IMR-90 (cell line): ENCODE measurements around the gene BRF1. TPM values are rescaled to one million over a fixed set of nuclear protein-coding genes. Genes with fewer than 3 reads are reported as not detected.
A peak's percentile ranks its signal among the peaks of the same experiment; 100 is the strongest.

ENCODE experiments used
- ATAC-seq: fragments of 200-7000 bp; cut with Tn5 transposase; 2 replicates; pipeline ENCODE4 v1.9.1; 2020; ENCODE audit warnings: low read depth, mild to moderate bottlenecking, moderate library complexity
- BruUV-seq: library from RNA; stranded (reverse); fragments of 400-500 nt; replicated peaks from 2 replicates; lab custom pipeline; 2021; lab: Mats Ljungman, UMichigan
- CTCF ChIA-PET: fragments of 300-600 bp; formaldehyde crosslinking; extraction: SDS; loops from one replicate; lab custom pipeline; 2021; ENCODE audit warnings: antibody characterized with exemption; lab: Yijun Ruan, JAX
- POLR2A ChIA-PET: fragments of 300-600 bp; sonication (Branson Sonifier 250); formaldehyde crosslinking; loops from one replicate; lab custom pipeline; 2022; ENCODE audit warnings: antibody characterized with exemption; ENCODE audit not compliant: unreplicated experiment; lab: Charles Lee
- DNase-seq: peaks from one replicate; pipeline ENCODE4 v3.0.0; 2013
- H2AFZ ChIP-seq: replicated peaks from 2 replicates; pipeline ENCODE3; 2013; ENCODE audit warnings: low read length, mild to moderate bottlenecking; ENCODE audit not compliant: poor library complexity
- H2AK5ac ChIP-seq: 2 replicates; pipeline ENCODE4 v1.6.1; 2013; ENCODE audit warnings: low read depth, low read length, inconsistent platforms
- H2AK9ac ChIP-seq: replicated peaks from 2 replicates; pipeline ENCODE3; 2013; ENCODE audit warnings: mild to moderate bottlenecking, low read depth, low read length, moderate library complexity; ENCODE audit not compliant: poor library complexity
- H2BK120ac ChIP-seq: 2 replicates; pipeline ENCODE4 v1.6.1; 2013; ENCODE audit warnings: low read depth, low read length, inconsistent platforms
- H2BK15ac ChIP-seq: 3 replicates; pipeline ENCODE4 v1.6.1; 2013; ENCODE audit warnings: low read depth, low read length, inconsistent platforms
- H2BK20ac ChIP-seq: 2 replicates; pipeline ENCODE4 v1.6.1; 2013; ENCODE audit warnings: low read depth, mild to moderate bottlenecking, inconsistent platforms, low read length, moderate library complexity
- H2BK5ac ChIP-seq: 2 replicates; pipeline ENCODE4 v1.6.1; 2013; ENCODE audit warnings: mild to moderate bottlenecking, low read depth, low read length, inconsistent platforms; ENCODE audit not compliant: poor library complexity, severe bottlenecking
- H3K14ac ChIP-seq: replicated peaks from 2 replicates; pipeline ENCODE4 v1.6.1; 2013; ENCODE audit warnings: low read depth, low read length, inconsistent platforms
- H3K18ac ChIP-seq: 2 replicates; pipeline ENCODE4 v1.6.1; 2013; ENCODE audit warnings: low read depth, low read length, control low read depth
- H3K23ac ChIP-seq: 2 replicates; pipeline ENCODE4 v1.6.1; 2013; ENCODE audit warnings: low read depth, low read length, inconsistent platforms
- H3K27ac ChIP-seq: 2 replicates; pipeline ENCODE4 v1.5.1; 2013; ENCODE audit warnings: mild to moderate bottlenecking, control low read depth, low read length; ENCODE audit not compliant: insufficient read depth
- H3K27me3 ChIP-seq: 2 replicates; pipeline ENCODE4 v1.6.1; 2013; ENCODE audit warnings: low read length; ENCODE audit not compliant: control insufficient read depth, insufficient read depth
- H3K36me3 ChIP-seq: 2 replicates; pipeline ENCODE4 v1.6.1; 2013; ENCODE audit warnings: low read length, mixed read lengths; ENCODE audit not compliant: control insufficient read depth, insufficient read depth
- H3K4ac ChIP-seq: 2 replicates; pipeline ENCODE4 v1.6.1; 2013; ENCODE audit warnings: low read depth, low read length, inconsistent platforms
- H3K4me1 ChIP-seq: 2 replicates; pipeline ENCODE4 v1.6.1; 2013; ENCODE audit warnings: low read length, mixed read lengths; ENCODE audit not compliant: control insufficient read depth, insufficient read depth
- H3K4me2 ChIP-seq: 2 replicates; pipeline ENCODE4 v1.6.1; 2013; ENCODE audit warnings: low read depth, mild to moderate bottlenecking, control low read depth, low read length, moderate library complexity
- H3K4me3 ChIP-seq: 2 replicates; pipeline ENCODE4 v1.5.1; 2013; ENCODE audit warnings: low read depth, mild to moderate bottlenecking, control low read depth, low read length, moderate library complexity; ENCODE audit not compliant: insufficient read depth
- H3K56ac ChIP-seq: 2 replicates; pipeline ENCODE4 v1.6.1; 2013; ENCODE audit warnings: low read length, inconsistent platforms; ENCODE audit not compliant: insufficient read depth; ENCODE audit errors: extremely low read depth
- H3K79me1 ChIP-seq, 2 experiments: 2 replicates each; pipeline ENCODE4 v1.6.1; 2013; ENCODE audit warnings: low read length in 2 of 2, inconsistent platforms in 1 of 2, low read depth in 1 of 2
- H3K9ac ChIP-seq: 2 replicates; pipeline ENCODE4 v1.6.1; 2013; ENCODE audit warnings: low read depth, low read length, control low read depth
- H3K9me1 ChIP-seq: 2 replicates; pipeline ENCODE4 v1.6.1; 2013; ENCODE audit warnings: low read length, inconsistent platforms; ENCODE audit not compliant: insufficient read depth
- H3K9me3 ChIP-seq: 2 replicates; pipeline ENCODE4 v1.6.1; 2013; ENCODE audit warnings: low read length; ENCODE audit not compliant: control insufficient read depth, insufficient read depth
- H4K20me1 ChIP-seq: 2 replicates; pipeline ENCODE4 v1.6.1; 2013; ENCODE audit warnings: low read length, inconsistent platforms; ENCODE audit not compliant: insufficient read depth
- H4K5ac ChIP-seq: 2 replicates; pipeline ENCODE4 v1.6.1; 2013; ENCODE audit warnings: mild to moderate bottlenecking, low read depth, low read length, control low read depth
- H4K8ac ChIP-seq, 2 experiments: 2 replicates each; pipeline ENCODE4 v1.6.1; 2013; ENCODE audit warnings: low read depth in 2 of 2, low read length in 2 of 2, control low read depth in 1 of 2, inconsistent platforms in 1 of 2
- H4K91ac ChIP-seq: 2 replicates; pipeline ENCODE4 v1.6.1; 2013; ENCODE audit warnings: low read depth, low read length, inconsistent platforms; ENCODE audit not compliant: insufficient read depth
- FOS ChIP-seq: fragments of 150-350 bp; IDR thresholded peaks from 2 replicates; pipeline ENCODE4 v1.6.1; 2016; ENCODE audit warnings: low read depth, low read length
- MXI1 ChIP-seq: IDR thresholded peaks from 2 replicates; pipeline ENCODE4 v1.6.1; 2012; ENCODE audit warnings: low read depth, mild to moderate bottlenecking, low read length, moderate library complexity, borderline replicate concordance
- POLR2A ChIP-seq: IDR thresholded peaks from 2 replicates; pipeline ENCODE4 v1.6.1; 2012; ENCODE audit warnings: mild to moderate bottlenecking, low read depth, low read length
- RAD21 ChIP-seq: IDR thresholded peaks from 2 replicates; pipeline ENCODE4 v1.6.1; 2012; ENCODE audit warnings: low read length, improper control_type of control experiment
- WGBS, 2 experiments: methylation state at CpG; one replicate each; pipeline versions ENCODE4 v1.1.5 to v1.1.7; 2013; ENCODE audit warnings: missing lambda C conversion rate in 2 of 2; ENCODE audit not compliant: insufficient read length in 1 of 2; ENCODE audit errors: extremely low coverage in 2 of 2; 5-methylcytosine and 5-hydroxymethylcytosine counted together
- dilution Hi-C: fragments of 300-500 bp; cut with HindIII; formaldehyde crosslinking; loops from one replicate; pipeline ENCODE4 v1.14.3; 2018; ENCODE audit warnings: low sequenced_read_pairs; ENCODE audit not compliant: unreplicated experiment
- in situ Hi-C: fragments of 300-500 bp; cut with MboI; formaldehyde crosslinking; loops from 3 replicates; pipeline ENCODE4 v1.14.3; 2019; ENCODE audit warnings: low sequenced_read_pairs, inconsistent platforms, mixed read lengths
- intact Hi-C: fragments of 100-400 bp; cut with micrococcal nuclease; formaldehyde crosslinking; loops from 2 replicates; pipeline ENCODE4 v1.10.0; 2022
- polyA plus RNA-seq, 3 experiments: library from polyadenylated mRNA; depleted of rRNA; stranded (reverse); fragments of >200 nt; gene quantifications; 2 replicates each; pipeline ENCODE4 v1.2.3, GENCODE V29; 2012; ENCODE audit warnings: low replicate concordance in 1 of 3
- total RNA-seq: library from RNA; depleted of rRNA; stranded (reverse); fragments of >200 nt; gene quantifications from 2 replicates; pipeline ENCODE4 v1.2.3, GENCODE V29; 2012
- TF ChIP-seq, protein P1 (sequence below): conservative IDR thresholded peaks from 2 replicates; pipeline ENCODE4 v1.5.1; 2012; ENCODE audit warnings: mild to moderate bottlenecking, low read depth, low read length, improper control_type of control experiment

Gene BRF1
- total and polyA plus RNA-seq, 2 of the 4 experiments (the other 2 are of a cell fraction), result 12.4 to 16.7 TPM

DNA sequence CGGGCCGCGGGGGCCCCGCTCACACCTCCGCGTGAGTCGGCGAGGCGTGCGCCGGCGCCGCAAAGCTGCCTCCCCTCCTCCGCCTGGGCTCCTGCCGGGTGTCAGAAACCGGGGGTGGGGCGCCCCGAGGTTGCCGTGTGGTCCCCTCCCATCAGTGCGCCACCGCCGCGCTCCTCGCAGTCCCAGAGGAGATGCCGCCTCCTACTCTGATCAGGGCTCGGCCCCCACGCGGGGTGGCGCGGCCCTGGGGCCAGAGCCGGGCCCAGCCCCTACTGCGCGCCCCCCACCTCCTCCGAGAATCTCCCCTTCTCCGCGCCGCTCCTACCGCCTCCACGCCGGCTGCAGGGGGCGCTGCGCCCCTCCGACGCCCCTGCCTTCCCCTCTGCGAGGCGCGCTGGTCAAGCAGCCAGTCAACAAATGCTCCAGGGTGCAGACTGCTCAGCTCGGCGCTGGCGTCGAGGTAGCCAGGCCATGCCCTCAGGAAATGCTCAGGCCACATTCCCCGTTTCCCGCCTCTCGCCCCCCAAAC lies 131.8 kb downstream of the BRF1 start (continued):
- TF ChIP-seq FOS (no peak), MXI1 (no peak), RAD21 (peak; percentile 24; the same call in 1 of the 2 replicates)
- TF ChIP-seq, protein P1, sequence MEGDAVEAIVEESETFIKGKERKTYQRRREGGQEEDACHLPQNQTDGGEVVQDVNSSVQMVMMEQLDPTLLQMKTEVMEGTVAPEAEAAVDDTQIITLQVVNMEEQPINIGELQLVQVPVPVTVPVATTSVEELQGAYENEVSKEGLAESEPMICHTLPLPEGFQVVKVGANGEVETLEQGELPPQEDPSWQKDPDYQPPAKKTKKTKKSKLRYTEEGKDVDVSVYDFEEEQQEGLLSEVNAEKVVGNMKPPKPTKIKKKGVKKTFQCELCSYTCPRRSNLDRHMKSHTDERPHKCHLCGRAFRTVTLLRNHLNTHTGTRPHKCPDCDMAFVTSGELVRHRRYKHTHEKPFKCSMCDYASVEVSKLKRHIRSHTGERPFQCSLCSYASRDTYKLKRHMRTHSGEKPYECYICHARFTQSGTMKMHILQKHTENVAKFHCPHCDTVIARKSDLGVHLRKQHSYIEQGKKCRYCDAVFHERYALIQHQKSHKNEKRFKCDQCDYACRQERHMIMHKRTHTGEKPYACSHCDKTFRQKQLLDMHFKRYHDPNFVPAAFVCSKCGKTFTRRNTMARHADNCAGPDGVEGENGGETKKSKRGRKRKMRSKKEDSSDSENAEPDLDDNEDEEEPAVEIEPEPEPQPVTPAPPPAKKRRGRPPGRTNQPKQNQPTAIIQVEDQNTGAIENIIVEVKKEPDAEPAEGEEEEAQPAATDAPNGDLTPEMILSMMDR, result peak; percentile 41

DNA sequence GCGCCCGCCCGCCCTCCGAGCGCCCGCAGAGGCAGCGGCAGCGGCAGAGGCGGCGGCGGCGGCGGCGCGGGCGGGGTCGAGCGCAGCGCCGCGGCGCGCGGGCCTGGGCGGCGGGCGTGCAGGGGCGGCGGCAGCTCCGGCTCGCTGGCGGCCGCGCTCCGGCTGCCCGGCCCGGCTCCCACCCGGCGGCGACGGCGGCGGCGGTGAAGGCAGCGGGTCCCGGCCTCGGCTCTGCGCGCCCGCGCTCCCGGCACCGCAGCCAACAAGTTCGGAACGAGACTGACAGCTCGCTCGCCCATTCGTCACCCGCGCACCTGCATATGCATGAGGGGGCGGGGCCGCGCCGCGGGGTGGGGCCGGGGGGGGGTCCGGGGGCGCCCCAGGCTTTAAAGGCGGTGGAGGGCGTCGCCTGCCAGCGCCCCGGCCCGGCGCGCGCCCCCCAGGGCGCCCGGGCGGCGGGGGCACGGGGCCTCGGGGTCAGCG lies 132.3 kb downstream of the BRF1 start, which contains the start of gene JAG2:
TSS of gene JAG2 (minus strand) at position 281 of the 483 bp plus-strand sequence. CDS start 356 bp downstream, outside the sequence.
- ATAC-seq (peak; percentile 54), DNase-seq (no peak)
- H3K27ac ChIP-seq, result no peak within 1 kb of the TSS
- no peak within 1 kb of the TSS for H3K9ac ChIP-seq
- intact Hi-C loops, result no loop called here
- H2AK5ac ChIP-seq, result no peak within 1 kb of the TSS
- H3K4me2 ChIP-seq, result peak within 1 kb of the TSS; percentile 66; the same call in 1 of the 2 replicates
- no peak within 1 kb of the TSS for H4K5ac ChIP-seq
- H2AFZ ChIP-seq, result peak within 1 kb of the TSS; percentile 76
- 1% methylated on average over 27 of the region's 84 CpGs; no CpG with 5 or more reads in 1 of the 2 experiments for WGBS, 2 experiments
- H2BK5ac ChIP-seq, result no peak within 1 kb of the TSS
- no peaks in the 10 kb centered on the region for H3K36me3 ChIP-seq
- H3K23ac ChIP-seq, result no peak within 1 kb of the TSS
- no peak within 1 kb of the TSS for H4K91ac ChIP-seq
- ChIA-PET CTCF (no interaction called here), POLR2A (no interaction called here)
- H3K14ac ChIP-seq, result no peak within 1 kb of the TSS
- in situ Hi-C loops, result no loop called here
- no peaks in the 10 kb centered on the region for H3K9me1 ChIP-seq
- no peaks in the 10 kb centered on the region for H4K20me1 ChIP-seq
- peak within 1 kb of the TSS; percentile 32 for H3K4me3 ChIP-seq
- H3K56ac ChIP-seq, result no peak within 1 kb of the TSS
- H2AK9ac ChIP-seq, result peak within 1 kb of the TSS; percentile 72
- no peak within 1 kb of the TSS for H2BK15ac ChIP-seq
- dilution Hi-C loops, result no loop called here
- H2BK20ac ChIP-seq, result no peak within 1 kb of the TSS
- no peak within 1 kb of the TSS for H3K4ac ChIP-seq
- peaks cover 3% of the 10 kb centered on the region; the same call in 1 of the 2 replicates for H3K4me1 ChIP-seq
- H2BK120ac ChIP-seq, result no peak within 1 kb of the TSS
- no TSS peak for BruUV-seq
- no peak for TF ChIP-seq POLR2A
- H3K9me3 ChIP-seq, result no peaks in the 10 kb centered on the region
- peaks cover 52% of the 10 kb centered on the region for H3K27me3 ChIP-seq
- H3K18ac ChIP-seq, result no peak within 1 kb of the TSS
- no peaks in the 10 kb centered on the region for H3K79me1 ChIP-seq
- H4K8ac ChIP-seq, result no peak within 1 kb of the TSS
